H1 (cell line): ENCODE measurements around the gene ARHGDIB. TPM values are rescaled to one million over a fixed set of nuclear protein-coding genes. Genes with fewer than 3 reads are reported as not detected.

Source experiments
- FOSL1 ChIP-seq: IDR thresholded peaks from 2 replicates; pipeline ENCODE4 v1.6.1; 2011; ENCODE audit warnings: mild to moderate bottlenecking, low read depth, low read length, moderate library complexity; ENCODE audit not compliant: insufficient read depth
- NRF1 ChIP-seq: IDR thresholded peaks from 2 replicates; pipeline ENCODE4 v1.6.1; 2011; ENCODE audit warnings: mild to moderate bottlenecking, low read depth, low read length, improper control_type of control experiment
- polyA plus RNA-seq, 7 experiments: library from polyadenylated mRNA; depleted of rRNA in 3 of 7; stranded (reverse) in 5 of 7; unstranded in 2 of 7; fragments of >200 nt in 5 of 7; fragments of 200-250 nt in 2 of 7; gene quantifications; 1 replicate in 5 of 7; 2 replicates in 1 of 7; 4 replicates in 1 of 7; pipeline versions ENCODE4 v1.2.1 to v1.2.3, GENCODE V29; 2011 to 2013; ENCODE audit warnings: missing spikeins in 2 of 7, mixed read lengths in 2 of 7
- total RNA-seq: library from RNA; stranded (reverse); fragmentation: NEBNext Ultra II Directional; extraction: Animal tissue kit (Norgen Biotek cat#: 25700); gene quantifications from 2 replicates; pipeline ENCODE4 v1.2.1, GENCODE V29; 2021

Gene ARHGDIB
- total and polyA plus RNA-seq, 2 of the 8 experiments (the other 6 are each of a cell fraction or from before 2014, with no cell fraction given): 0.82 to 1.3 TPM

GRCh38 chr12:14946861-14947260, 14.5 kb downstream of the ARHGDIB start (continued):
- no peak for TF ChIP-seq FOSL1
- TF ChIP-seq NRF1: no peak
